Motor neuron (in vitro differentiated cells): ENCODE results near the gene ZNF281. TPM values are rescaled to one million over a fixed set of nuclear protein-coding genes. Genes with fewer than 3 reads are reported as not detected.

Experiments used
- ATAC-seq, 8 experiments: fragments of 200-7000 bp; cut with Tn5 transposase; replicated peaks in 6 of 8; 2 replicates each; pipeline ENCODE4 v1.8.0; 2021; ENCODE audit warnings: mild to moderate bottlenecking in 8 of 8, moderate library complexity in 8 of 8
- H3K27ac ChIP-seq, 2 donors: fragments of 250-450 bp; sonication (Bioruptor Pico); 2 replicates each; pipeline ENCODE4 v1.9.0; 2021; ENCODE audit warnings: antibody characterized with exemption in 2 of 2, mild to moderate bottlenecking in 2 of 2, moderate library complexity in 1 of 2
- H3K4me1 ChIP-seq, 2 donors: fragments of 250-450 bp; sonication (Bioruptor Pico); replicated peaks in 1 of 2; 2 replicates each; pipeline ENCODE4 v1.6.1; 2021; ENCODE audit warnings: antibody characterized with exemption in 2 of 2, mild to moderate bottlenecking in 2 of 2, moderate library complexity in 1 of 2
- H3K4me3 ChIP-seq, 5 donors: fragments of 250-450 bp; sonication (Bioruptor Pico); 2 replicates each; pipeline ENCODE4 v1.9.0; 2021; ENCODE audit warnings: antibody characterized with exemption in 5 of 5, mild to moderate bottlenecking in 5 of 5, moderate library complexity in 4 of 5
- WGBS, 10 experiments: fragments of 450-650 bp; shearing (Covaris generic); methylation state at CpG; one replicate each; pipeline ENCODE4 v1.0.0; 2022; 5-methylcytosine and 5-hydroxymethylcytosine counted together
- in situ Hi-C, 9 experiments: fragments of 400-800 bp; cut with MboI; loops; one replicate each; pipeline ENCODE4 v1.15.0; 2021; ENCODE audit warnings: low sequenced_read_pairs in 9 of 9, low pct_unique_long_range_greater_than_20kb in 2 of 9; ENCODE audit not compliant: unreplicated experiment in 9 of 9
- total RNA-seq, 8 experiments: library from RNA; unstranded; fragments of 300-600 nt; gene quantifications; 2 replicates each; pipeline versions ENCODE4 v1.2.3 to v1.2.4, GENCODE V29; 2022

Gene ZNF281, protein sequence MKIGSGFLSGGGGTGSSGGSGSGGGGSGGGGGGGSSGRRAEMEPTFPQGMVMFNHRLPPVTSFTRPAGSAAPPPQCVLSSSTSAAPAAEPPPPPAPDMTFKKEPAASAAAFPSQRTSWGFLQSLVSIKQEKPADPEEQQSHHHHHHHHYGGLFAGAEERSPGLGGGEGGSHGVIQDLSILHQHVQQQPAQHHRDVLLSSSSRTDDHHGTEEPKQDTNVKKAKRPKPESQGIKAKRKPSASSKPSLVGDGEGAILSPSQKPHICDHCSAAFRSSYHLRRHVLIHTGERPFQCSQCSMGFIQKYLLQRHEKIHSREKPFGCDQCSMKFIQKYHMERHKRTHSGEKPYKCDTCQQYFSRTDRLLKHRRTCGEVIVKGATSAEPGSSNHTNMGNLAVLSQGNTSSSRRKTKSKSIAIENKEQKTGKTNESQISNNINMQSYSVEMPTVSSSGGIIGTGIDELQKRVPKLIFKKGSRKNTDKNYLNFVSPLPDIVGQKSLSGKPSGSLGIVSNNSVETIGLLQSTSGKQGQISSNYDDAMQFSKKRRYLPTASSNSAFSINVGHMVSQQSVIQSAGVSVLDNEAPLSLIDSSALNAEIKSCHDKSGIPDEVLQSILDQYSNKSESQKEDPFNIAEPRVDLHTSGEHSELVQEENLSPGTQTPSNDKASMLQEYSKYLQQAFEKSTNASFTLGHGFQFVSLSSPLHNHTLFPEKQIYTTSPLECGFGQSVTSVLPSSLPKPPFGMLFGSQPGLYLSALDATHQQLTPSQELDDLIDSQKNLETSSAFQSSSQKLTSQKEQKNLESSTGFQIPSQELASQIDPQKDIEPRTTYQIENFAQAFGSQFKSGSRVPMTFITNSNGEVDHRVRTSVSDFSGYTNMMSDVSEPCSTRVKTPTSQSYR
- total RNA-seq = 10 to 100 TPM in 7 of 8 experiments, 1 to 10 TPM in 1; 7.4 to 44.8 (median 23.8) TPM

DNA sequence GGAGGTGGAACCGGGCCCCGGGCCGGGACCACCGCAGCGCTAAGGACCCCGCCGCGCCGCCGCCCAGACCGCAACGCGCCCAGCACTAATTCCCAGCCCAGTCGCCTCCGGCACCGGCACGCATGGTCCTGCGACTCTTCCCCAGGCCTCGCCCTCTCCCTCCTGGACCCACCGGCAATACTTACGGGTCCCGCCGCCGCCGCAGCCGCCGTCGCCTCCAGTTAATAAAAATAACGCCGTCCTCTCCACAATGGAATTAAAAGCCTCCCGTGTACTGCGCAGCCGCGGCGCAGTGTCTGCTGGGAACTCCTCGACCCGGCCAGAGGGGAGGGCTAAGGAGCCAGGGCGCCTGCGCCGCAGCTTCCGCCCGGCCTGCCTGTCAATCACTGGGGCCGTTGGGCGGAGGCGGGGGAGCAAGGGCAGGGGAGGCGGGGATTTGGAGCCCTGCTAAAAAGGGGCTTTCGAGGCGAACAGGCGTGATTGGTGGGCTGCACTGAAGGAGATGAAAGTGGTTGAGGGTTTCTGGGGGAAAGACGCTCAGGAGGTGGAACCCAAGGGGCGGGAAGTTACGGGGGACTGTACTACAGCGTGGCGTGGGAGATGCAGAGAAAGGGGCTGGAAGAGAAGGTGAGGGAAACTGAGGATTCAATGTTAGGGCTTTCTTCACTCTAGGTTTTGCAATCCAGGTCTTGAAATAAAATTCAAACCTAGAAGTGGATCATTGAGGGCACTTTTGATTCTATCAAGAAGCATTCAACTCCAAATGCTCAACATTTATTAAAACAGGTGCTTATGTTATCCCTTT lies at the start of gene ZNF281:
Gene ZNF281, minus strand, starts transcription at position 276 of the 805 bp plus-strand sequence. CDS start 331 bp downstream, outside the sequence.
- Histone ChIP-seq H3K4me1 (peaks cover 40 to 45% of the 10 kb centered on the region in 2 donors), H3K4me3 (peak within 1 kb of the TSS; percentile 64 to 85 (median 78)), H3K27ac (peak within 1 kb of the TSS; percentile 81 to 87)
- 0 to 2% (median 0%) methylated on average over 1 to 21 of the region's 54 CpGs; no CpG with 5 or more reads in 3 of the 10 experiments for WGBS, 10 experiments
- in situ Hi-C loops = no loop called here
- ATAC-seq = peak; percentile 94 to 97 (median 95)

GRCh38 chr1:200458780-200459179 lies 48.9 kb upstream of the ZNF281 start:
- in situ Hi-C loops = no loop called here
- ATAC-seq = no peak
- Histone ChIP-seq H3K4me1 (no peaks in the 10 kb centered on the region), H3K27ac (no peak overlapping the region), H3K4me3 (no peak overlapping the region)
- 89 to 100% (median 91%) methylated on average over 3 to 14 of the region's 14 CpGs; no CpG with 5 or more reads in 2 of the 10 experiments for WGBS, 10 experiments

DNA sequence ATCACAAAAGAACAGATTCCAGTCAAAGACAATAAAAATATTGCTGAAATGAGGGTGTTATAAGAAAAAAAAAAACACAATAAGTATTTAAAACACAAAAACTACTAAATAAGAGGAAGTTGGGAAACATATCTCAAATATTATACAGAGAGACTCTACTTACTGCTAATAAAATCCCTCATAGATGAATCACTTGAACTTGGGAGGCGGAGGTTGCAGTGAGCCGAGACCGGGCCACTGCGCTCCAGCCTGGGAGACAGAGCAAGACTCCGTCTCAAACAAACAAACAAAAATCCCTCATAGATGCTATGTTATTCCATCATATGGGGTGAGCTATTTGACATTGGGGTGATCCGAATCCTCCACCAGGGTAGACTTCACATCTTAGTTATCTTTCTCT lies 48.0 kb upstream of the ZNF281 start:
- 62 to 100% (median 91%) methylated on average over 1 to 6 of the region's 6 CpGs for WGBS, 10 experiments
- in situ Hi-C loops = no loop called here
- no peak for ATAC-seq

GRCh38 chr1:200454425-200454824 lies 44.6 kb upstream of the ZNF281 start:
- in situ Hi-C loops = no loop called here
- Histone ChIP-seq H3K27ac (no peak overlapping the region), H3K4me1 (no peaks in the 10 kb centered on the region), H3K4me3 (no peak overlapping the region)
- ATAC-seq = no peak
- WGBS, 10 experiments = 50 to 100% (median 83%) methylated on average over 1 to 5 of the region's 5 CpGs

More for the DNA sequence above, 48.0 kb upstream of the ZNF281 start:
- Histone ChIP-seq H3K27ac (no peak overlapping the region), H3K4me1 (no peaks in the 10 kb centered on the region), H3K4me3 (no peak overlapping the region)

- no peak overlapping the region for H3K4me3 ChIP-seq
- 43 to 100% (median 84%) methylated on average over 1 to 3 of the region's 3 CpGs for WGBS, 10 experiments
- in situ Hi-C loops = no loop called here
- H3K27ac ChIP-seq = no peak overlapping the region
- no peak for ATAC-seq
- H3K4me1 ChIP-seq = no peaks in the 10 kb centered on the region
These were observed 43.7 kb upstream of the ZNF281 start for GRCh38 chr1:200453553-200453905.

GRCh38 chr1:200452850-200453552 lies 43.2 kb upstream of the ZNF281 start:
- Histone ChIP-seq H3K4me1 (no peaks in the 10 kb centered on the region), H3K4me3 (no peak overlapping the region), H3K27ac (no peak overlapping the region)
- no peak for ATAC-seq
- in situ Hi-C loops = no loop called here
- WGBS, 10 experiments = 57 to 90% (median 73%) methylated on average over 4 to 8 of the region's 8 CpGs

DNA sequence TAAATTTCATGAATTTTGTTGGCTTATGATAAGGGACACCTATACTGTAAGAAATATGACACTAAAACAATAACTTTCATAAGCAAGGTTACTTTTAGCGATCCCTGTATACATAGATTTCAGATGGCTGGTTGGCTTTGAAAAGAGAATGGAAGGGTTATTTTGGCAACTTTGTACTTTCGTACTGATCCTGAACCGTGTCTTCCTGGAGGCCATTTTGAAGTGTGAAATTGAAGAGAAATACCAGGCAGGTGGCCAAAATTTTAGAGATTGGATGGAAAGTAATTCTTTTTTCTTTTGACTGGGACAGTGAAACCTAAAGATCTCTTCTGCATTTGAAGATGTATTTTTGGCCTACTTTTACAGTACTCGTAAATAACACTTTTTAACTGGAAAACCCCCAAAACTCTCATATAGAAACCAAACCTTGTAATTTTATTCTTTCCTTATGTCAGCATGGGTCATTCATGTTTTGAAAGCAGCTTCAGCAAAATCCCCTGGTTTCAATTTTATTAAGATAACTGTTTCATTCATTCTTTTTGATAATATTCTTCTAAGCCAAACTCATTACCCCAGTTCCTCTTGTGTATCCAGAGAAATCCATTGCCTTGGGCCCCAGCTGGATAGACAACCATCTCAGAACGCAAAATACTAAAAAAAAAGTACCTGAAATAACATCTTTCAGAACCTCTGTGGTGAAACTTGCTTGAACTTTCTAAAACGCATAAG lies 38.4 kb upstream of the ZNF281 start:
- no peak overlapping the region for H3K27ac ChIP-seq
- in situ Hi-C loops = no loop called here
- H3K4me1 ChIP-seq = no peaks in the 10 kb centered on the region
- no peak for ATAC-seq
- no peak overlapping the region for H3K4me3 ChIP-seq
- 50 to 100% (median 91%) methylated on average over 4 to 6 of the region's 6 CpGs for WGBS, 10 experiments

DNA sequence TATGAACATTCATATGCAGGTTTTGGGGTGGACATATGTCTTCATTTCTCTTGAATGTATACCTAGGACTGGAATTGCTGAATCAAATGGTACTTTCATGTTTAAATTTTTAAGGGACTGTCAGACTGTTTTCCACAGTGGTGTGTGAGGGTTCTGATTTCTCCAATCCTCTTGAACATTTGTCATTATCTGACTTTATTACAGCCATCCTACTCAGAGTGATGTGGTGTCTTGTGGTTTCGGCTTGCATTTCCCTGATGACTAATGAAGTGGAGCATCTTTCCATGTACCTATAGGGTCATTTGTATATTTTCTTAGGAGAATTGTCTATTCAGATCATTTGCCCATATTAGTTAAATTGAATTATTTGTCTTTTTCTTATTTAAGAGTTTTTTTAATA lies 35.4 kb upstream of the ZNF281 start:
- ATAC-seq = no peak
- Histone ChIP-seq H3K4me1 (no peaks in the 10 kb centered on the region), H3K4me3 (no peak overlapping the region), H3K27ac (no peak overlapping the region)
- in situ Hi-C loops = no loop called here
- 0 to 100% (median 78%) methylated on average over 1 of the region's 1 CpG; no CpG with 5 or more reads in 2 of the 10 experiments for WGBS, 10 experiments

GRCh38 chr1:200444478-200444877 lies 34.6 kb upstream of the ZNF281 start:
- no peak overlapping the region for H3K27ac ChIP-seq
- 40 to 95% (median 83%) methylated on average over 1 to 4 of the region's 4 CpGs; no CpG with 5 or more reads in 1 of the 10 experiments for WGBS, 10 experiments
- in situ Hi-C loops = no loop called here

GRCh38 chr1:200443860-200444259 lies 34.0 kb upstream of the ZNF281 start:
- no peak for ATAC-seq
- in situ Hi-C loops = no loop called here
- Histone ChIP-seq H3K4me1 (no peaks in the 10 kb centered on the region), H3K27ac (no peak overlapping the region), H3K4me3 (no peak overlapping the region)
- 7 to 100% (median 79%) methylated on average over 1 to 2 of the region's 2 CpGs; no CpG with 5 or more reads in 2 of the 10 experiments for WGBS, 10 experiments

More at GRCh38 chr1:200444478-200444877, 34.6 kb upstream of the ZNF281 start:
- no peak overlapping the region for H3K4me3 ChIP-seq
- H3K4me1 ChIP-seq = no peaks in the 10 kb centered on the region
- no peak for ATAC-seq

- in situ Hi-C loops = no loop called here
- no peak for ATAC-seq
- 80 to 100% (median 92%) methylated on average over 2 to 3 of the region's 3 CpGs; no CpG with 5 or more reads in 5 of the 10 experiments for WGBS, 10 experiments
- H3K4me1 ChIP-seq = no peaks in the 10 kb centered on the region
- no peak overlapping the region for H3K4me3 ChIP-seq
- no peak overlapping the region for H3K27ac ChIP-seq
These were observed 32.8 kb upstream of the ZNF281 start for GRCh38 chr1:200442537-200443156.
